Activated CD4-positive, alpha-beta memory T cell treated with anti-CD3 and anti-CD28 coated beads for 36 hours (primary cell): ENCODE results near the gene NRARP. TPM values are rescaled to one million over a fixed set of nuclear protein-coding genes. Genes with fewer than 3 reads are reported as not detected.
A peak's percentile ranks its signal among the peaks of the same experiment; 100 is the strongest.

Experiments
- CTCF ChIA-PET: fragments of 350-600 bp; sonication (Branson Sonifier 250); formaldehyde crosslinking; loops from one replicate; lab custom pipeline; 2021; ENCODE audit warnings: antibody characterized with exemption, inconsistent platforms; lab: Charles Lee
- POLR2A ChIA-PET: fragments of 350-600 bp; sonication (Branson Sonifier 250); formaldehyde crosslinking; loops from one replicate; lab custom pipeline; 2021; ENCODE audit warnings: antibody characterized with exemption; lab: Charles Lee
- DNase-seq: peaks from one replicate; pipeline ENCODE4 v3.0.0-alpha.2; 2020
- H3K27ac Mint-ChIP-seq: one replicate; pipeline ENCODE4 v1.8.0; 2021; ENCODE audit warnings: mixed read lengths
- H3K27me3 Mint-ChIP-seq: one replicate; pipeline ENCODE4 v1.8.0; 2021; ENCODE audit warnings: mixed read lengths
- H3K36me3 Mint-ChIP-seq: one replicate; pipeline ENCODE4 v1.8.0; 2021; ENCODE audit warnings: mixed read lengths
- H3K4me1 Mint-ChIP-seq: one replicate; pipeline ENCODE4 v1.8.0; 2021; ENCODE audit warnings: low read depth, mixed read lengths
- H3K4me3 Mint-ChIP-seq: one replicate; pipeline ENCODE4 v1.8.0; 2021; ENCODE audit warnings: mild to moderate bottlenecking, mixed read lengths
- H3K9me3 Mint-ChIP-seq: one replicate; pipeline ENCODE4 v1.8.0; 2021; ENCODE audit warnings: mixed read lengths
- intact Hi-C: fragments of 100-400 bp; cut with micrococcal nuclease; formaldehyde crosslinking; loops from one replicate; pipeline ENCODE4 v1.15.1; 2023
- total RNA-seq, 2 experiments: library from RNA; stranded (reverse); gene quantifications; one replicate each; pipeline ENCODE4 v1.2.3, GENCODE V29; 2021

NRARP gene
- total RNA-seq, 2 experiments from 2014 or later, result 0.82 to 1.1 TPM

- intact Hi-C loops, result loop anchor here (10.0 kb wide), 1 partner anchor 236 kb away; no protein-coding TSS in a partner anchor
- ChIA-PET POLR2A (no interaction called here), CTCF (interaction anchor here (0.7 kb wide), 1 partner anchor 263 kb away, joined by 3 read pairs; no protein-coding TSS in a partner anchor)
- Mint-ChIP-seq H3K27me3 (peaks cover 36% of the 10 kb centered on the region), H3K9me3 (no peaks in the 10 kb centered on the region), H3K4me3 (no peak overlapping the region), H3K36me3 (no peaks in the 10 kb centered on the region), H3K4me1 (peaks cover 11% of the 10 kb centered on the region), H3K27ac (no peak overlapping the region)
- DNase-seq, result no peak
Observed at GRCh38 chr9:137298401-137299202, 3.5 kb downstream of the NRARP start.

DNA sequence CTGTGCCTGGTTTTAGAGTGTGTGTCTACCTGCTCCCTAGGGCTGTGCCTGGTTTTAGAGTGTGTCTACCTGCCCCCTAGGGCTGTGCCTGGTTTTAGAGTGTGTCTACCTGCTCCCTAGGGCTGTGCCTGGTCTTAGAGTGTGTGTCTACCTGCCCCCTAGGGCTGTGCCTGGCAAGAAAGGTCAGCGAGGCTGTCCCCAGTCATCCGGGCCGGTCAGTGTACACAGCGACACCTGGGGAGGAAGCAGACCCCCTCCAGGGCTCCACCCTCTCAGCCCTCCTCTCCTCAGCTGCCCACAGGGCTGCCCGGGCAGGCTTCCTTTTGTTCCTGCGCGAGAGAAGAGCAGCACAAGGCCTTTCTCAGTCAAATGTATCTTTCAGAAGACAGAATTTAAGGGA, 4.1 kb downstream of the NRARP start:
- Mint-ChIP-seq H3K27ac (no peak overlapping the region), H3K36me3 (no peaks in the 10 kb centered on the region), H3K9me3 (no peaks in the 10 kb centered on the region), H3K27me3 (peaks cover 40% of the 10 kb centered on the region), H3K4me1 (peaks cover 11% of the 10 kb centered on the region), H3K4me3 (no peak overlapping the region)
- no peak for DNase-seq
- ChIA-PET POLR2A (no interaction called here), CTCF (no interaction called here)
- intact Hi-C loops, result loop anchor here (10.0 kb wide), 1 partner anchor 237 kb away; no protein-coding TSS in a partner anchor

DNA sequence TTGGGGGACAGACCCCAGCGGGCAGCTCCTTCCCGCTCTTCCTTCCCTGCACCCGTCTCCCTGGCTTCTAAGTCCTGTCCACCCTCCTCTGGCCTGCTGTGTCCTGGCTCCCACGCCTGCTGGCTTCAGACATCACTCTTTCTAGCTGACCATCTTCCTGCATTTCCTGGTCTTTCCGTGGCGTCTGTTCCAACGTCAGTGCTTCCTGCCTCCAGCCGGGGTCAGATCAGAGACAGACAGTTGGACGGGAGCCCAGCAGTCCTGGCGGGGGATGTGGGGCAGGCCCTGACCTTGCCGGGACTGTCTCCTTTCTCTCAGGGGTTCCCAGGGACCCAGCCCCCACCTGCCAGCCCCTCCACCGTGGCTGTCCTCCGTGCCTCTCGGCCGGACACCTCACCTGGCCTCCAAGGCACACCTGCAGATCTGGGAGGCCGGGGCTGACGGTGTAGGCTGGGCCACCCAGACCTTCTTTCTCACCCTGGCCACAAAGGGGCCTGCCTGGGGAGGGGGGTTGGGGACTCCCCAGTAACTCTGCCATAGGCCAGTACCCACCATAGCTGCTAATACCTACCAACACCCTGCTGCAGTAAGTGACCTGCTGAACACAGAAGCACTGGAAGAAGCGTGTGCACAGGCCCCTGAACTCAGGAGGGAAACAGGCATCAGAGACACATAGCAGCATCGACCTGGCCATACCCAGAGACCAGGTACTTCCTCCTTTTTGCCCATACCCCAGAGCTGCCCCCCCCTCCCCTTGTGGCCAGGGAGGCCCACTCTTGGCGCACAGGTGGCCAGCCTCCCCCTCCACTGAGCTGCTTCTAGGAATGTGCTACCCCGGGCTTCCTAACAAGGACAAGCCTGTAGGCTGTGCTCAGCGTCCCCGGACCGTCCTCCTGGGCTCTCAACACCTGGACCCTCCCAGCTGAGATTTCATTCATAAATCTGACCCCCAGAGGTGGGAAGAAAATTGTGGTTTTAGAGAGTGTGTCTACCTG, 5.1 kb downstream of the NRARP start:
- CTCF ChIA-PET, result interaction anchor here (0.9 to 1.0 kb wide), 2 partner anchors 60 to 149 kb away, joined by 5 read pairs; no protein-coding TSS in a partner anchor
- no peak for DNase-seq
- H3K9me3 Mint-ChIP-seq, result no peaks in the 10 kb centered on the region
- POLR2A ChIA-PET, result no interaction called here
- H3K36me3 Mint-ChIP-seq, result no peaks in the 10 kb centered on the region
- H3K27me3 Mint-ChIP-seq, result peaks cover 40% of the 10 kb centered on the region
- H3K27ac Mint-ChIP-seq, result no peak overlapping the region
- intact Hi-C loops, result loop anchor here (10.0 kb wide), 1 partner anchor 238 kb away; no protein-coding TSS in a partner anchor
- H3K4me1 Mint-ChIP-seq, result peaks cover 11% of the 10 kb centered on the region
- H3K4me3 Mint-ChIP-seq, result peak overlapping the region; percentile 42

DNA sequence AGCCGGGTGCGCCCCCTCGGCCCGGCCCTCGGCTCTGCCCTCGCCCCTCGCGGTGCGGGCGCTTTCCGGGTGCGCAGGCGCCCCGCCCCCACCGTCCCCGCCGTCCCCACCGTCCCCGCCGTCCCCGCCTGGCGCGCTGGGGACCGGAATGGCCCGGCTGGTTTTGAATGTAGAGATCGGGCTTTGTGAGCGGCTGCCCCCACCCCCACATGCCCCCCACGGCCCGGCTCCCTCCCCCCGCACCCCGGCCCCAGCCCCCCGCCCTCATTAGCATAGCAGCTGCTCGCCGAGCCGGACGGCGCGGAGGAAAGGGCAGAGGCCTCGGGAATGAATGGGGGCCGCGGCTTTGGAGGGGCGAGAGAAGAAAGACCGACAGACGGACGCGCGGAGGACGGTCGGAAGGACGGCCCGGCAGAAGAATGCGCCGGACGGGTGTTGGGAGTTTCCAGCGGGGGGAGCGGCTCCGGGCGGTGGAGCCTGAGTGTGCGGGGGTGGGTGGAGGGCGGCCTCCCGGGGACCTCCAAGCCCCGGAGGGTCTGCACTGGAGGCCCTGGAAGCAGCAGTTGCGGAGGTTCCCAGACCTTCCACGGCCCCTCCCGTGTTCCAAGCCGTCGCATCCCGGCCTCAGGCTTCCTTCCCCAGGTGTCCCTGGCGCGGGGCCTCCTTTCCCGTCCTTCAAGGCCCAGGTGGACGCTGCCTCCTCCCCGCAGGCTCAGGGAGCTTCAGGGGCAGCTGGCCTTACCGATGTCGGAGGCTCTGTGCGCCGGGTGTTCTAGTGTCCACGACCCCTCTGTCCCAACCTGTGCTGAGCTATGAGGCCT, 6.0 kb downstream of the NRARP start:
- DNase-seq, result no peak
- POLR2A ChIA-PET, result no interaction called here
- no peaks in the 10 kb centered on the region for H3K9me3 Mint-ChIP-seq
- no peaks in the 10 kb centered on the region for H3K36me3 Mint-ChIP-seq
- H3K27ac Mint-ChIP-seq, result no peak overlapping the region
- intact Hi-C loops, result loop anchor here (10.0 kb wide), 1 partner anchor 239 kb away; no protein-coding TSS in a partner anchor
- H3K4me1 Mint-ChIP-seq, result peaks cover 11% of the 10 kb centered on the region
- CTCF ChIA-PET, result interaction anchor here (1.0 kb wide), 1 partner anchor 150 kb away, joined by 5 read pairs; no protein-coding TSS in a partner anchor
- peak overlapping the region; percentile 42 for H3K4me3 Mint-ChIP-seq
- H3K27me3 Mint-ChIP-seq, result peaks cover 37% of the 10 kb centered on the region

GRCh38 chr9:137295238-137295811, 6.7 kb downstream of the NRARP start:
- H3K4me3 Mint-ChIP-seq, result no peak overlapping the region

GRCh38 chr9:137294681-137295237, 7.3 kb downstream of the NRARP start:
- intact Hi-C loops, result loop anchor here (10.0 kb wide), 1 partner anchor 240 kb away; no protein-coding TSS in a partner anchor
- CTCF ChIA-PET, result interaction anchor here (0.7 to 2.1 kb wide), 4 partner anchors 7 to 255 kb away, joined by 3 to 5 read pairs (median 4); partner anchors contain the start of genes EXD3, NRARP and PNPLA7
- peak; percentile 21 for DNase-seq
- no peak overlapping the region for H3K27ac Mint-ChIP-seq
- H3K36me3 Mint-ChIP-seq, result no peaks in the 10 kb centered on the region
- peaks cover 30% of the 10 kb centered on the region for H3K27me3 Mint-ChIP-seq
- no peak overlapping the region for H3K4me3 Mint-ChIP-seq
- H3K4me1 Mint-ChIP-seq, result peaks cover 4% of the 10 kb centered on the region
- POLR2A ChIA-PET, result no interaction called here
- no peaks in the 10 kb centered on the region for H3K9me3 Mint-ChIP-seq

More at GRCh38 chr9:137295238-137295811, 6.7 kb downstream of the NRARP start:
- Mint-ChIP-seq H3K9me3 (no peaks in the 10 kb centered on the region), H3K4me1 (peaks cover 8% of the 10 kb centered on the region), H3K36me3 (no peaks in the 10 kb centered on the region), H3K27me3 (peaks cover 34% of the 10 kb centered on the region), H3K27ac (no peak overlapping the region)
- intact Hi-C loops, result loop anchor here (10.0 kb wide), 1 partner anchor 239 kb away; no protein-coding TSS in a partner anchor
- ChIA-PET POLR2A (no interaction called here), CTCF (interaction anchor here (0.7 to 2.1 kb wide), 2 partner anchors 127 to 255 kb away, joined by 3 to 5 read pairs; partner anchors contain the start of genes EXD3 and PNPLA7)
- DNase-seq, result peak; percentile 57

GRCh38 chr9:137294091-137294680, 7.9 kb downstream of the NRARP start:
- CTCF ChIA-PET, result interaction anchor here (0.8 to 2.1 kb wide), 5 partner anchors 8 to 150 kb away, joined by 3 to 5 read pairs (median 3); partner anchors contain the start of genes EXD3 and NRARP
- Mint-ChIP-seq H3K9me3 (no peaks in the 10 kb centered on the region), H3K27ac (no peak overlapping the region), H3K4me3 (no peak overlapping the region), H3K27me3 (peaks cover 28% of the 10 kb centered on the region), H3K4me1 (peaks cover 4% of the 10 kb centered on the region), H3K36me3 (no peaks in the 10 kb centered on the region)
- peak; percentile 38 for DNase-seq
- POLR2A ChIA-PET, result no interaction called here
- intact Hi-C loops, result loop anchor here (10.0 kb wide), 1 partner anchor 241 kb away; no protein-coding TSS in a partner anchor

- intact Hi-C loops, result loop anchor here (10.0 kb wide), 1 partner anchor 241 kb away; no protein-coding TSS in a partner anchor
- DNase-seq, result no peak
- Mint-ChIP-seq H3K4me1 (peaks cover 4% of the 10 kb centered on the region), H3K9me3 (no peaks in the 10 kb centered on the region), H3K27me3 (peaks cover 25% of the 10 kb centered on the region), H3K36me3 (no peaks in the 10 kb centered on the region), H3K27ac (no peak overlapping the region), H3K4me3 (no peak overlapping the region)
- POLR2A ChIA-PET, result no interaction called here
- CTCF ChIA-PET, result interaction anchor here (0.8 to 2.1 kb wide), 5 partner anchors 8 to 150 kb away, joined by 3 to 5 read pairs (median 3); partner anchors contain the start of genes EXD3 and NRARP
Observed at GRCh38 chr9:137293482-137294090, 8.5 kb downstream of the NRARP start.

GRCh38 chr9:137293094-137293481, 9.0 kb downstream of the NRARP start:
- no peak overlapping the region for H3K27ac Mint-ChIP-seq
- intact Hi-C loops, result loop anchor here (10.0 kb wide), 1 partner anchor 242 kb away; no protein-coding TSS in a partner anchor

More at GRCh38 chr9:137293094-137293481, 9.0 kb downstream of the NRARP start:
- H3K9me3 Mint-ChIP-seq, result no peaks in the 10 kb centered on the region
- no peaks in the 10 kb centered on the region for H3K36me3 Mint-ChIP-seq
- ChIA-PET CTCF (interaction anchor here (1.2 to 2.1 kb wide), 2 partner anchors 130 to 151 kb away, joined by 3 to 5 read pairs; partner anchors contain the start of gene EXD3), POLR2A (no interaction called here)
- peaks cover 4% of the 10 kb centered on the region for H3K4me1 Mint-ChIP-seq
- DNase-seq, result no peak
- H3K4me3 Mint-ChIP-seq, result no peak overlapping the region
- peaks cover 23% of the 10 kb centered on the region for H3K27me3 Mint-ChIP-seq
